Activated naive CD8-positive, alpha-beta T cell (primary cell): ENCODE results near the gene PPFIA1.
"Not testable (repeated sequence)": the region's sequence is repeated elsewhere in the genome, so short reads cannot be mapped to it uniquely, and the experiment has no call there.

Experiments used
- H3K27ac Mint-ChIP-seq: one replicate; pipeline ENCODE4 v1.8.0; 2021; ENCODE audit warnings: mixed read lengths
- H3K27me3 Mint-ChIP-seq: one replicate; pipeline ENCODE4 v1.8.0; 2021; ENCODE audit warnings: mixed read lengths
- H3K36me3 Mint-ChIP-seq: one replicate; pipeline ENCODE4 v1.8.0; 2021; ENCODE audit warnings: mixed read lengths
- H3K4me1 Mint-ChIP-seq: one replicate; pipeline ENCODE4 v1.8.0; 2021; ENCODE audit warnings: low read depth, mixed read lengths
- H3K4me3 Mint-ChIP-seq: one replicate; pipeline ENCODE4 v1.8.0; 2021; ENCODE audit warnings: mild to moderate bottlenecking, mixed read lengths
- H3K9me3 Mint-ChIP-seq: one replicate; pipeline ENCODE4 v1.8.0; 2021; ENCODE audit warnings: low read depth, mixed read lengths

Gene PPFIA1

GRCh38 chr11:70317581-70318305 lies 47.3 kb downstream of the PPFIA1 start:
- Mint-ChIP-seq H3K4me1 (peaks cover 17% of the 10 kb centered on the region), H3K9me3 (no peaks in the 10 kb centered on the region), H3K27ac (no peak overlapping the region), H3K4me3 (no peak overlapping the region), H3K27me3 (no peaks in the 10 kb centered on the region), H3K36me3 (no peaks in the 10 kb centered on the region)

- H3K4me1 Mint-ChIP-seq: peaks cover 3% of the 10 kb centered on the region
- no peak overlapping the region for H3K4me3 Mint-ChIP-seq
- no peak overlapping the region for H3K27ac Mint-ChIP-seq
- no peaks in the 10 kb centered on the region for H3K9me3 Mint-ChIP-seq
- H3K36me3 Mint-ChIP-seq: no peaks in the 10 kb centered on the region
- H3K27me3 Mint-ChIP-seq: no peaks in the 10 kb centered on the region
These were observed 49.0 kb downstream of the PPFIA1 start for GRCh38 chr11:70319396-70320076.

DNA sequence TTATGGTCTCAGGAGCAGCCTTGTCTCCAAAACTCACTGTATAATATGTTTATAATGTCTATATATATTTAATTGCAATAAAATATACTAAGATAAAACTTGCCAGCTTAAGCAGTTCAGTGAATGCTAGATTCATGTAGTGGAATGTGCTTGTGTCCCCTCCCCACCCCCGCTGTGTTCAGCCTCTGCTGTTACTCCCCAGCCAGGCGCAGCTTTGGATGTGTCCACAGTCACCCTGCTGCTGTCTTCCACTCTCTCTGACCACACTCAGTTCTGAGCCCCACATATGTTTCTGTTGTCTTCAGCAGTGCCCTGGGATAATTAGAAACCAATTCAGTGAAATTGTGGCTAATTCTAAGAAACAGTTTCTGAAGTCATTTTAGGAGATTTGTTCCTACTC lies 52.2 kb downstream of the PPFIA1 start:
- Mint-ChIP-seq H3K27me3 (no peaks in the 10 kb centered on the region), H3K9me3 (no peaks in the 10 kb centered on the region), H3K36me3 (peaks cover 12% of the 10 kb centered on the region), H3K4me3 (no peak overlapping the region), H3K4me1 (no peaks in the 10 kb centered on the region), H3K27ac (no peak overlapping the region)

DNA sequence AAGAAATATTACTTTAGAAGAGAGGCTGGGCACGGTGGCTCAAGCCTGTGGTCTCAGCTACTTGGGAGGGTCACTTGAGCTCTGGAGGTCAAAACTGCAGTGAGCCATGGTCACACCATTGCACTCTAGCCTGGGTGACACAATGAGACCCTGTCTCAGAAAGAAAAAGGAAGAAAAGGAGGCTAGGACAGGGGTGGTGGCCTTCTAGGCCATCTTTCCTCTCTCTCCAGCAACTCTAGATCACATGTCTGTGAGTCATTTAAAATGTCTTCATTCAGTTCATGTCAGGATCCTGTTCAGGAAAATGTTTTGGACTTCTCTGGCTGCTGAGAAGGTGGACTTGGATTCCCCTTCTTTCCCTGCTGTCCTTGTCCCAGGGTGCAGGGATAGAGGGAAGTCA lies 53.3 kb downstream of the PPFIA1 start:
- Mint-ChIP-seq H3K9me3 (no peaks in the 10 kb centered on the region), H3K4me3 (no peak overlapping the region), H3K4me1 (no peaks in the 10 kb centered on the region), H3K36me3 (peaks cover 15% of the 10 kb centered on the region), H3K27me3 (no peaks in the 10 kb centered on the region), H3K27ac (no peak overlapping the region)

GRCh38 chr11:70324376-70325115 lies 54.1 kb downstream of the PPFIA1 start:
- Mint-ChIP-seq H3K27ac (no peak overlapping the region), H3K4me1 (no peaks in the 10 kb centered on the region), H3K27me3 (no peaks in the 10 kb centered on the region), H3K36me3 (peaks cover 15% of the 10 kb centered on the region), H3K4me3 (no peak overlapping the region), H3K9me3 (no peaks in the 10 kb centered on the region)

DNA sequence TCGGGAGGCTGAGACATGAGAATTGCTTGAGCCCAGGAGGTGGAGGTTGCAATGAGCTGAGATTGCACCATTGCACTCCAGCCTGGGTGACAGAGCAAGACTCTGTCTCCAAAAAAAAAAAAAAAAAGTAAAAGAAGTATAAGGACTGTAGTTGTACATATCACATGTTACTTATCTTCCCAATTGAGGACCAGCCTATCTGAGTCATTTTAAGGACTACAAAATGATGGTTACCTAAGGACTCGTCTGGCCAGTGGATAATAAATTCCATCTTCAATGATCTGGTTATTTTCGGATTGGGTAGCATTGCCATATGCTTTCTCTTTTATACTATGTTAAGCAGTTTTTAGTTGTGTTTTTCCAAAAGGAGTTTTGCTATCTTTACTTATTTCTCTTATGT lies 55.3 kb downstream of the PPFIA1 start:
- H3K4me1 Mint-ChIP-seq: no peaks in the 10 kb centered on the region
- H3K4me3 Mint-ChIP-seq: no peak overlapping the region
- no peak overlapping the region for H3K27ac Mint-ChIP-seq
- no peaks in the 10 kb centered on the region for H3K27me3 Mint-ChIP-seq
- no peaks in the 10 kb centered on the region for H3K9me3 Mint-ChIP-seq
- H3K36me3 Mint-ChIP-seq: peaks cover 19% of the 10 kb centered on the region

- Mint-ChIP-seq H3K4me3 (no peak overlapping the region), H3K27me3 (no peaks in the 10 kb centered on the region), H3K27ac (no peak overlapping the region), H3K36me3 (peaks cover 19% of the 10 kb centered on the region), H3K4me1 (no peaks in the 10 kb centered on the region), H3K9me3 (no peaks in the 10 kb centered on the region)
These were observed 55.9 kb downstream of the PPFIA1 start for GRCh38 chr11:70326365-70326811.

DNA sequence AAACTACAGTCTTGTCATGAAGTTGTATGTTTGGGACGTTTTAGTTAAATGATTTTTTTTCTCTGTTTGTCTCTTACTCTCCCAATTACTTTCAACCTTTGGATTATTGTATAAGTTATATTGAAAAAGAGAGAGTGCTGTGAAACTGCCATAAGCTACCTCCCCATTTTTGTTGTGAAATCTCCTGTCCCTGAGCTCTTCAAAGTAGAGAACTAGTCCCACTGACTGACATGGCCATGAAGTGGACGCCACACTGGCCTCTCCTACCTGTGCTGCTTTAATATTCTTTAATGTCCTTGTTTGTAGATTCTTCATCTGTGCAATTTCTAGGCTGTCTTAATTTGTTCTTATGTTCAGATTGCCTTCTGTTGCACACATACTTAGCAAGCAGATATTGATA lies 56.3 kb downstream of the PPFIA1 start:
- Mint-ChIP-seq H3K36me3 (peaks cover 20% of the 10 kb centered on the region), H3K27ac (no peak overlapping the region)

DNA sequence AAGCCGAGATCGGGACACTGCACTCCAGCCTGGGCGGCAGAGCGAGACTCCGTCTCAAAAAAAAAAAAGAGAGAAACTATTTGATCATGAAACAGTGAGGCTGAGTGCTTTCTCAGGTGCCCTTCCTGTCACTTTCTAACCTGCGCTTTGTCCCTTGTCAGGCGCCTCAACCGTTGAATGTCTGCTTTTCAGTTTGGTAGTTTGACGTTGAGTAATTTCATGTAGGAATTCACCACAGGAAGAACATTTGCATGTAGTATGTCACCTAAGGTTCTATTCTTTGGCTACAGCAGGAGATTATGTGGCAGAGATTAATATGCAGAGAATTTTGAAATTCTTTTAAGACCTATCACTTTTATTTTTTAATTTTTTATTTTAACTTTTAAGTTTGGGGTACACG lies 57.2 kb downstream of the PPFIA1 start:
- H3K27ac Mint-ChIP-seq: no peak overlapping the region
- H3K27me3 Mint-ChIP-seq: no peaks in the 10 kb centered on the region
- H3K4me1 Mint-ChIP-seq: no peaks in the 10 kb centered on the region
- peaks cover 23% of the 10 kb centered on the region for H3K36me3 Mint-ChIP-seq
- no peak overlapping the region for H3K4me3 Mint-ChIP-seq
- no peaks in the 10 kb centered on the region for H3K9me3 Mint-ChIP-seq

More for the DNA sequence above, 56.3 kb downstream of the PPFIA1 start:
- Mint-ChIP-seq H3K4me1 (no peaks in the 10 kb centered on the region), H3K4me3 (no peak overlapping the region), H3K9me3 (no peaks in the 10 kb centered on the region), H3K27me3 (no peaks in the 10 kb centered on the region)

- Mint-ChIP-seq H3K27ac (no peak overlapping the region), H3K4me1 (no peaks in the 10 kb centered on the region), H3K4me3 (no peak overlapping the region), H3K9me3 (no peaks in the 10 kb centered on the region), H3K36me3 (peaks cover 23% of the 10 kb centered on the region), H3K27me3 (no peaks in the 10 kb centered on the region)
These were observed 58.1 kb downstream of the PPFIA1 start for GRCh38 chr11:70328556-70328955.

DNA sequence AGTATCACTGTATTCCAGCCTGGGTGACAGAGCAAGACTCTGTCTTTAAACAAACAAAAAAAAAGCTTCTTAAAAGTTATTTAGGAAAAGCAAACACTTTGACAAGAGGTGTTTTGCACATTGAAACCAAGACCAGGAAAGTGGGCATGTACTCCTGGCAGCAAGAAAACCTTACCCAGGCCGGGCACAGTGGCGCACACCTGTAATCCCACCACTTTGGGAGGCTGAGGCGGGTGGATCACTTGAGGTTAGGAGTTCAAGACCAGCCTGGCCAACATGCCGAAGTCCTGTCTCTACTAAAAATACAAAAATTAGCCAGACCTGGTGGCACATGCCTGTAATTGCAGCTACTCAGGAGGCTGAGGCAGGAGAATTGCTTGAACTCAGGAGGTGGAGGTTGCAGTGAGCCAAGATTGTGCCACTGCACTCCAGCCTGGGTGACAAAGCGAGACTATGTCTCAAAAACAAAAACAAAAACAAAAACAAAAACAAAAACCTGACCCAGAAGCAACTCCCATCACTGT lies 60.9 kb downstream of the PPFIA1 start:
- H3K36me3 Mint-ChIP-seq: peaks cover 30% of the 10 kb centered on the region
- H3K27ac Mint-ChIP-seq, H3K4me3 Mint-ChIP-seq, H3K9me3 Mint-ChIP-seq, H3K4me1 Mint-ChIP-seq, H3K27me3 Mint-ChIP-seq: not testable (repeated sequence)

DNA sequence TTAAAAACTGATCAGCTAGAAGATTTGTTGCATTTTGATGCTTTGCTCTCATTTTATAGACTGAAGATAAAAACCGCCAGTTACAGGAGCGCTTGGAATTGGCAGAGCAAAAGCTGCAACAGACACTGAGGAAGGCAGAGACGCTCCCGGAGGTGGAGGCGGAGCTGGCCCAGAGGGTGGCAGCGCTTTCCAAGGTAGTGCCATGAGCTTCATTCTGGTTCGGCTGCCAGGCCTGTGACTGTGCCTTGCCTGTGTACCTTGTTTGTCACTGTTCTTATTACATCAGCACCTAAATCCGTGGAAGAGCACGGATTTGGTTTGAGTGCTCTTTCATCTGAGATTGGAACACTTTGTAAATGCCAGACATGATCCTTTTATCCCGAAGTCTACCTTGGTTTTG lies 61.4 kb downstream of the PPFIA1 start:
- no peak overlapping the region for H3K27ac Mint-ChIP-seq
- H3K9me3 Mint-ChIP-seq: no peaks in the 10 kb centered on the region
- peaks cover 26% of the 10 kb centered on the region for H3K36me3 Mint-ChIP-seq
- no peaks in the 10 kb centered on the region for H3K27me3 Mint-ChIP-seq
- H3K4me3 Mint-ChIP-seq: no peak overlapping the region
- no peaks in the 10 kb centered on the region for H3K4me1 Mint-ChIP-seq

- no peaks in the 10 kb centered on the region for H3K4me1 Mint-ChIP-seq
- H3K36me3 Mint-ChIP-seq: peaks cover 23% of the 10 kb centered on the region
- no peak overlapping the region for H3K4me3 Mint-ChIP-seq
- no peaks in the 10 kb centered on the region for H3K27me3 Mint-ChIP-seq
- H3K9me3 Mint-ChIP-seq: no peaks in the 10 kb centered on the region
- no peak overlapping the region for H3K27ac Mint-ChIP-seq
These were observed 62.1 kb downstream of the PPFIA1 start for GRCh38 chr11:70332567-70332966.

DNA sequence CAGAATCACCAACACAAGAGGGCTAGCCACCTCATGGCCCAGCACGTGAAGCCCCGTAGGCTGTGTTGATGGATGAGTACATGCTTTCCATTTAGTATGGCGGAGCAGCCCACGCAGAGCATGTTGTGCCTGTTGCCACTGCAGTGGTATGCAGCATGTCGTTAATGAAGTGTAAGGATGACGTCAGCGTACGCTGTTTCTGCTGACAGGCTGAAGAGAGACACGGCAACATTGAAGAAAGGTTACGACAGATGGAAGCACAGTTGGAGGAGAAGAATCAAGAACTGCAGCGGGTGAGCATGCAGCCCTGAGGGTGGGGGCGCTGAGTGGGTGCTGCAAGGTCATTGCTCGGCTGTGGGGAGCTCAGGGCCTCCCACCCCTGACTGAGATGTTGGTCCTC lies 62.8 kb downstream of the PPFIA1 start:
- Mint-ChIP-seq H3K4me3 (no peak overlapping the region), H3K36me3 (peaks cover 21% of the 10 kb centered on the region), H3K4me1 (no peaks in the 10 kb centered on the region), H3K27me3 (no peaks in the 10 kb centered on the region), H3K9me3 (no peaks in the 10 kb centered on the region), H3K27ac (no peak overlapping the region)

DNA sequence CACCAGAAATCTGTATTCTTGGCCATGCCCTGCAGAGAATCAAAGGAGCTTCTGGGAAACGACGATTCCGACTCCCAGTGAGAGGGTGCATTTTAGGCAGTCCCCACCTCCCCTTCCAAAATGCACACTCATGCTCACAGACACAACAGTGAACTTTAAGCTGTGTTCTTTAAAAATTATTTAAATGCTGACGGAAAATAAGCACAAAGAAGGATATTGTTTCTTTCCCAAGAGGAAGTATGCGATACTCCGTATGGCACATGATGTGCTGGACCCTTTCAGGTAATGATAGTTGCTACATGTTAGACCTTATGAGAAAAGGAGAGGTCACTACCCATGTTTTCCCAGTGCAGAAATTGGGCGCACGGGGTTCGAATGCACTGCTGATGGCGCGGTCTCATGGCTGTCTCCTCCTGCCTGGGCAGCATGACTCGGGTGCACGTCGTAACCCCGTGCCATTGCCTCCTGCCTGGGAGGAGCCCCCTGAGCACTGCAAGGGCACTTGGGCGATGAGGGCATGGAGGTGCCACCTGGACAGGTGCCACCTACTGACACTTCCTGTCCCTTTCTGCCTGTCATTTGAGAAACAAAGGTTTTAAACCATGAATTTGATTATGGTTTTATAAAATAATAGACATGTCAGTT lies 64.0 kb downstream of the PPFIA1 start:
- Mint-ChIP-seq H3K27ac (no peak overlapping the region), H3K4me1 (no peaks in the 10 kb centered on the region), H3K4me3 (no peak overlapping the region), H3K27me3 (no peaks in the 10 kb centered on the region), H3K36me3 (peaks cover 23% of the 10 kb centered on the region), H3K9me3 (no peaks in the 10 kb centered on the region)
